Large intestine (tissue), 3 donors: ENCODE results near the gene KLHL15. TPM values are rescaled to one million over a fixed set of nuclear protein-coding genes. Genes with fewer than 3 reads are reported as not detected.
"Not testable (repeated sequence)": the region's sequence is repeated elsewhere in the genome, so short reads cannot be mapped to it uniquely, and the experiment has no call there.

Experiments
- DNase-seq, 2 donors: peaks; one replicate each; pipeline versions ENCODE4 v3.0.0 to v3.0.0-alpha.2; 2013
- H3K27ac ChIP-seq: one replicate; pipeline ENCODE4 v1.5.1; 2013; ENCODE audit warnings: low read length
- H3K27me3 ChIP-seq: 2 replicates; pipeline ENCODE4 v1.6.1; 2013; ENCODE audit warnings: low read length; ENCODE audit not compliant: control insufficient read depth, insufficient read depth
- H3K36me3 ChIP-seq: 2 replicates; pipeline ENCODE4 v1.6.1; 2013; ENCODE audit warnings: low read length; ENCODE audit not compliant: control insufficient read depth, insufficient read depth
- H3K4me1 ChIP-seq: one replicate; pipeline ENCODE4 v1.6.1; 2013; ENCODE audit warnings: low read length; ENCODE audit not compliant: control insufficient read depth, insufficient read depth
- H3K4me3 ChIP-seq: one replicate; pipeline ENCODE4 v1.5.1; 2013; ENCODE audit warnings: low read length
- H3K9me3 ChIP-seq: one replicate; pipeline ENCODE4 v1.6.1; 2013; ENCODE audit warnings: mild to moderate bottlenecking, low read depth, low read length, moderate library complexity; ENCODE audit not compliant: control insufficient read depth
- WGBS: methylation state at CpG from one replicate; pipeline ENCODE4 v1.1.5; 2013; ENCODE audit warnings: low lambda C conversion rate; ENCODE audit not compliant: insufficient coverage; 5-methylcytosine and 5-hydroxymethylcytosine counted together
- polyA plus RNA-seq: library from polyadenylated mRNA; unstranded; fragments of 120-200 nt; gene quantifications from one replicate; pipeline ENCODE4 v1.2.1, GENCODE V29; 2013

The KLHL15 gene
- polyA plus RNA-seq, 1 donor, result 14.6 TPM

GRCh38 chrX:23989689-23990088, 37.3 kb downstream of the KLHL15 start:
- WGBS, result no CpG with 5 or more reads among the region's 3 CpGs
- H3K36me3 ChIP-seq, result peaks cover 16% of the 10 kb centered on the region

GRCh38 chrX:23982891-23983290, 44.1 kb downstream of the KLHL15 start:
- WGBS, result 100% methylated on average over 1 of the region's 1 CpG

More at GRCh38 chrX:23989689-23990088, 37.3 kb downstream of the KLHL15 start:
- Histone ChIP-seq H3K9me3 (no peaks in the 10 kb centered on the region), H3K4me1 (no peaks in the 10 kb centered on the region), H3K27ac (no peak overlapping the region), H3K4me3 (no peak overlapping the region), H3K27me3 (no peaks in the 10 kb centered on the region)
- no peak for DNase-seq

GRCh38 chrX:23981711-23982110, 45.3 kb downstream of the KLHL15 start:
- H3K4me3 ChIP-seq, result no peak overlapping the region
- DNase-seq, result no peak
- no peak overlapping the region for H3K27ac ChIP-seq
- H3K36me3 ChIP-seq, result peaks cover 4% of the 10 kb centered on the region
- no peaks in the 10 kb centered on the region for H3K27me3 ChIP-seq
- no CpG with 5 or more reads among the region's 2 CpGs for WGBS
- H3K4me1 ChIP-seq, result no peaks in the 10 kb centered on the region
- no peaks in the 10 kb centered on the region for H3K9me3 ChIP-seq

More at GRCh38 chrX:23982891-23983290, 44.1 kb downstream of the KLHL15 start:
- DNase-seq, result no peak
- H3K27ac ChIP-seq, result no peak overlapping the region
- H3K4me3 ChIP-seq, result no peak overlapping the region
- H3K36me3 ChIP-seq, result peaks cover 6% of the 10 kb centered on the region
- H3K27me3 ChIP-seq, result no peaks in the 10 kb centered on the region
- no peaks in the 10 kb centered on the region for H3K4me1 ChIP-seq
- H3K9me3 ChIP-seq, result no peaks in the 10 kb centered on the region

GRCh38 chrX:23981222-23981621, 45.8 kb downstream of the KLHL15 start:
- Histone ChIP-seq H3K27ac (no peak overlapping the region), H3K27me3 (no peaks in the 10 kb centered on the region), H3K4me1 (no peaks in the 10 kb centered on the region), H3K9me3 (no peaks in the 10 kb centered on the region), H3K4me3 (no peak overlapping the region), H3K36me3 (peaks cover 4% of the 10 kb centered on the region)
- no CpG with 5 or more reads among the region's 4 CpGs for WGBS
- DNase-seq, result no peak

- Histone ChIP-seq H3K4me1 (no peaks in the 10 kb centered on the region), H3K36me3 (peaks cover 4% of the 10 kb centered on the region), H3K27me3 (no peaks in the 10 kb centered on the region), H3K4me3 (no peak overlapping the region), H3K9me3 (no peaks in the 10 kb centered on the region), H3K27ac (no peak overlapping the region)
- WGBS, result no CpG with 5 or more reads among the region's 5 CpGs
- DNase-seq, result peak in 1 of 2 donors; percentile 8
Observed at GRCh38 chrX:23980011-23980441, 47.0 kb downstream of the KLHL15 start.

- Histone ChIP-seq H3K4me3 (no peak overlapping the region), H3K36me3 (peaks cover 4% of the 10 kb centered on the region), H3K27me3 (no peaks in the 10 kb centered on the region), H3K4me1 (no peaks in the 10 kb centered on the region), H3K27ac (no peak overlapping the region), H3K9me3 (no peaks in the 10 kb centered on the region)
- WGBS, result no CpG with 5 or more reads among the region's 4 CpGs
- no peak for DNase-seq
Observed at GRCh38 chrX:23978491-23978890, 48.5 kb downstream of the KLHL15 start.

- no CpG with 5 or more reads among the region's 8 CpGs for WGBS
- not testable (repeated sequence) for H3K27ac ChIP-seq, DNase-seq, H3K4me1 ChIP-seq, H3K4me3 ChIP-seq, H3K36me3 ChIP-seq, H3K9me3 ChIP-seq, H3K27me3 ChIP-seq
Observed at GRCh38 chrX:23965630-23966029, 61.4 kb downstream of the KLHL15 start.

- Histone ChIP-seq H3K27me3 (no peaks in the 10 kb centered on the region), H3K36me3 (no peaks in the 10 kb centered on the region), H3K4me1 (no peaks in the 10 kb centered on the region), H3K9me3 (no peaks in the 10 kb centered on the region), H3K4me3 (no peak overlapping the region), H3K27ac (no peak overlapping the region)
- DNase-seq, result no peak
- WGBS, result no CpG with 5 or more reads among the region's 5 CpGs
Observed at GRCh38 chrX:23964191-23964590, 62.8 kb downstream of the KLHL15 start.

GRCh38 chrX:23959781-23960180, 67.2 kb downstream of the KLHL15 start:
- WGBS, result no CpG with 5 or more reads among the region's 3 CpGs
- DNase-seq, result no peak
- H3K4me3 ChIP-seq, result no peak overlapping the region
- H3K27ac ChIP-seq, result no peak overlapping the region
- H3K36me3 ChIP-seq, result no peaks in the 10 kb centered on the region
- H3K4me1 ChIP-seq, result no peaks in the 10 kb centered on the region
- no peaks in the 10 kb centered on the region for H3K9me3 ChIP-seq
- no peaks in the 10 kb centered on the region for H3K27me3 ChIP-seq

GRCh38 chrX:23954396-23954795, 72.6 kb downstream of the KLHL15 start:
- Histone ChIP-seq H3K36me3 (no peaks in the 10 kb centered on the region), H3K4me1 (no peaks in the 10 kb centered on the region), H3K9me3 (no peaks in the 10 kb centered on the region), H3K4me3 (no peak overlapping the region), H3K27ac (no peak overlapping the region), H3K27me3 (no peaks in the 10 kb centered on the region)
- no CpG with 5 or more reads among the region's 4 CpGs for WGBS
- DNase-seq, result peak in 1 of 2 donors; percentile 5

GRCh38 chrX:23953908-23954269, 73.1 kb downstream of the KLHL15 start:
- no peak overlapping the region for H3K27ac ChIP-seq
- no peaks in the 10 kb centered on the region for H3K4me1 ChIP-seq
- H3K9me3 ChIP-seq, result no peaks in the 10 kb centered on the region
- DNase-seq, result no peak
- no peaks in the 10 kb centered on the region for H3K27me3 ChIP-seq
- no peak overlapping the region for H3K4me3 ChIP-seq
- no peaks in the 10 kb centered on the region for H3K36me3 ChIP-seq
- WGBS, result no CpG with 5 or more reads among the region's 11 CpGs
